ENCODE measurements around the gene ANKS1A. TPM values are rescaled to one million over a fixed set of nuclear protein-coding genes. Genes with fewer than 3 reads are reported as not detected.

ANKS1A gene
- polyA plus RNA-seq, 1 of the 3 experiments (the other 2 are of a cell fraction) = 7.6 TPM

DNA sequence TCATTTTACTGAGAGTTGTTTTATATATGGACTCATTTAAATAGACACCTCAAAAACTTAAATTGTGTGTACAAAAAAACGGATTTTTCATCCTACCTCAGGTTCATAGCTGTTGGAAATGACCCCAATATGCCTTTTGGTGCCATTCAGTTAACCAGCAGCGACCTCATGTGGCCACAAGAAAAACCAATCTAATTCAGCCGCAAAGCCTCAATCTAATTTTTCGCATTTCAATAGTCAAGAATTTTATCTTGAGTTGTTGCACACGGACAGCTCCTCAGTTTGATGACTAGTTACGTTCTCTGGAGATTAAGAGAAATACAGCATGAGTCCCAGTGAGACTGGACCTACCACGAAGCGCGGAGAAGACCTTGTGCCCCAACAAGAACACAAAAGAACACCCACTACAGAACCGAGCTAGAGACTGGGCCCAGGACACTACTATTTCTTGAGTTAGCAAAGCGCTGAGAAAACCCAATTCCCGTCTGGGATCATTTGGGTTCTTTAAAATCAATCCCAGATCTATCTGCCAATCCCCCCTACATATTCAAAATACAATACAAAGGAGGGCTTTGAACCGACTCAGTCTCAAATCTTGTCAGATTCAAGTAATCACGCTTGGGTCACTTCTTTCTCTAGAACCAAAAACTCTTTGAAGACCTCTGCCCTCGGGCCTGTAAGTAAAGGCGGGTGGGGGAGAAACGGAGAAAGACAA is 251.0 kb downstream of the ANKS1A start:
- Histone ChIP-seq H2AFZ (ENCODE audit: low read depth) (no peak overlapping the region), H3K36me3 (replicated peaks in 1 of 2; ENCODE audit: control insufficient read depth in 1 of 2, insufficient read depth in 2 of 2, low read length in 1 of 2) (no peaks in the 10 kb centered on the region), H3K4me3 (ENCODE audit: low read depth in 2 of 2, low read length in 1 of 2) (peak overlapping the region in 1 of 2 experiments; percentile 14; a peak in 1 of 4 replicates), H3K27ac (ENCODE audit: low read depth in 2 of 2, low read length in 1 of 2) (no peak overlapping the region), H3K9me3 (no peaks in the 10 kb centered on the region), H3K4me2 (no peak overlapping the region), H3K27me3 (ENCODE audit: insufficient read depth) (no peaks in the 10 kb centered on the region), H3K9me2 (no peaks in the 10 kb centered on the region), H3K79me2 (ENCODE audit: insufficient read depth) (no peaks in the 10 kb centered on the region), H3F3A (replicated peaks; ENCODE audit: insufficient read depth) (no peaks in the 10 kb centered on the region), H3K4me1 (ENCODE audit: control insufficient read depth in 1 of 2, insufficient read depth in 2 of 2, low read depth in 1 of 2, low read length in 1 of 2) (no peaks in the 10 kb centered on the region), H4K20me1 (ENCODE audit: insufficient read depth) (no peaks in the 10 kb centered on the region), H3K9ac (no peak overlapping the region)
- peak; percentile 70 for DNase-seq
- WGBS (ENCODE audit: low lambda C conversion rate) = 37% methylated on average over 17 of the region's 17 CpGs
- ChIA-PET CTCF (interaction anchor here (0.6 to 5.2 kb wide), 88 partner anchors 8 to 985 kb away, joined by 3 to 108 read pairs (median 4); partner anchors contain the start of genes BLTP3A and TAF11), POLR2A (no interaction called here)
- no peak for TF ChIP-seq MXI1 (IDR thresholded peaks at IDR 0.05; ENCODE audit: low read depth, low read length)
- TF ChIP-seq MAX (IDR thresholded peaks at IDR 0.05; ENCODE audit: low read depth) = no peak
- peak; percentile 19 for TF ChIP-seq CHD2 (IDR thresholded peaks at IDR 0.05; ENCODE audit: low read length, partially characterized antibody)
- no peak for TF ChIP-seq GATA2 (CRISPR knock-in tag; IDR thresholded peaks at IDR 0.05)
- no peak for TF ChIP-seq ELF1 (IDR thresholded peaks at IDR 0.05)
- no peak for TF ChIP-seq EP300 (IDR thresholded peaks at IDR 0.05; ENCODE audit: borderline replicate concordance in 1 of 2, low read depth in 1 of 2, low read length in 1 of 2)
- TF ChIP-seq PBX3 (IDR thresholded peaks at IDR 0.05) = no peak
- no peak for TF ChIP-seq USF2 (IDR thresholded peaks at IDR 0.05; ENCODE audit: borderline replicate concordance, low read depth, low read length)
- no peak for TF ChIP-seq NRF1 (IDR thresholded peaks at IDR 0.05; ENCODE audit: low read depth, low read length)
- TF ChIP-seq FOXM1 (IDR thresholded peaks at IDR 0.05; ENCODE audit: low read depth) = no peak
- TF ChIP-seq TCF12 (IDR thresholded peaks at IDR 0.05) = no peak
- no peak for TF ChIP-seq SIN3A (IDR thresholded peaks at IDR 0.05; ENCODE audit: borderline replicate concordance, low read depth, low read length)
- TF ChIP-seq, protein P1, sequence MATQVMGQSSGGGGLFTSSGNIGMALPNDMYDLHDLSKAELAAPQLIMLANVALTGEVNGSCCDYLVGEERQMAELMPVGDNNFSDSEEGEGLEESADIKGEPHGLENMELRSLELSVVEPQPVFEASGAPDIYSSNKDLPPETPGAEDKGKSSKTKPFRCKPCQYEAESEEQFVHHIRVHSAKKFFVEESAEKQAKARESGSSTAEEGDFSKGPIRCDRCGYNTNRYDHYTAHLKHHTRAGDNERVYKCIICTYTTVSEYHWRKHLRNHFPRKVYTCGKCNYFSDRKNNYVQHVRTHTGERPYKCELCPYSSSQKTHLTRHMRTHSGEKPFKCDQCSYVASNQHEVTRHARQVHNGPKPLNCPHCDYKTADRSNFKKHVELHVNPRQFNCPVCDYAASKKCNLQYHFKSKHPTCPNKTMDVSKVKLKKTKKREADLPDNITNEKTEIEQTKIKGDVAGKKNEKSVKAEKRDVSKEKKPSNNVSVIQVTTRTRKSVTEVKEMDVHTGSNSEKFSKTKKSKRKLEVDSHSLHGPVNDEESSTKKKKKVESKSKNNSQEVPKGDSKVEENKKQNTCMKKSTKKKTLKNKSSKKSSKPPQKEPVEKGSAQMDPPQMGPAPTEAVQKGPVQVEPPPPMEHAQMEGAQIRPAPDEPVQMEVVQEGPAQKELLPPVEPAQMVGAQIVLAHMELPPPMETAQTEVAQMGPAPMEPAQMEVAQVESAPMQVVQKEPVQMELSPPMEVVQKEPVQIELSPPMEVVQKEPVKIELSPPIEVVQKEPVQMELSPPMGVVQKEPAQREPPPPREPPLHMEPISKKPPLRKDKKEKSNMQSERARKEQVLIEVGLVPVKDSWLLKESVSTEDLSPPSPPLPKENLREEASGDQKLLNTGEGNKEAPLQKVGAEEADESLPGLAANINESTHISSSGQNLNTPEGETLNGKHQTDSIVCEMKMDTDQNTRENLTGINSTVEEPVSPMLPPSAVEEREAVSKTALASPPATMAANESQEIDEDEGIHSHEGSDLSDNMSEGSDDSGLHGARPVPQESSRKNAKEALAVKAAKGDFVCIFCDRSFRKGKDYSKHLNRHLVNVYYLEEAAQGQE (IDR thresholded peaks at IDR 0.05; ENCODE audit: low read depth, low read length) = no peak
- no peak for TF ChIP-seq EZH2phosphoT487 (IDR thresholded peaks at IDR 0.05; ENCODE audit: borderline replicate concordance, low read depth)
- no peak for TF ChIP-seq IRF3 (IDR thresholded peaks at IDR 0.05; ENCODE audit: low read depth, low read length)
- TF ChIP-seq POLR2AphosphoS5 (IDR thresholded peaks at IDR 0.05; ENCODE audit: low read depth, low read length) = no peak
- TF ChIP-seq MEF2A (IDR thresholded peaks at IDR 0.05; ENCODE audit: borderline replicate concordance, low read depth) = no peak
- TF ChIP-seq RCOR1 (IDR thresholded peaks at IDR 0.05; ENCODE audit: low read length) = 0 out of 2 replicates have a peak, but pooled peaks have one; percentile 21
- no peak for TF ChIP-seq ZBTB33 (IDR thresholded peaks at IDR 0.05; ENCODE audit: borderline replicate concordance, low read depth)
- TF ChIP-seq, protein P2, sequence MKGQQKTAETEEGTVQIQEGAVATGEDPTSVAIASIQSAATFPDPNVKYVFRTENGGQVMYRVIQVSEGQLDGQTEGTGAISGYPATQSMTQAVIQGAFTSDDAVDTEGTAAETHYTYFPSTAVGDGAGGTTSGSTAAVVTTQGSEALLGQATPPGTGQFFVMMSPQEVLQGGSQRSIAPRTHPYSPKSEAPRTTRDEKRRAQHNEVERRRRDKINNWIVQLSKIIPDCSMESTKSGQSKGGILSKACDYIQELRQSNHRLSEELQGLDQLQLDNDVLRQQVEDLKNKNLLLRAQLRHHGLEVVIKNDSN (IDR thresholded peaks at IDR 0.05; ENCODE audit: borderline replicate concordance, low read depth) = no peak
- no peak for TF ChIP-seq YY1 (IDR thresholded peaks at IDR 0.05; ENCODE audit: low read depth)
- TF ChIP-seq NFIC (IDR thresholded peaks at IDR 0.05; ENCODE audit: borderline replicate concordance) = no peak
- peak; percentile 99 for TF ChIP-seq RAD21 (IDR thresholded peaks at IDR 0.05; ENCODE audit: low read length)
